Stimulated activated effector memory CD8-positive, alpha-beta T cell treated with anti-CD3 and anti-CD28 coated beads, Interleukin-12 subunit alpha, Interleukin-12 subunit beta, amount 100 ng/mL, for 72 hours (primary cell): ENCODE data around the gene POU4F2.

Experiments
- ATAC-seq: fragments of 150-1000 bp; cut with Tn5 transposase; 2 replicates; pipeline ENCODE4 v1.10.0; 2021
- DNase-seq, 2 donors: peaks; one replicate each; pipeline ENCODE4 v3.0.0; 2021 to 2022; ENCODE audit warnings: low spot score in 2 of 2
- H3K27ac Mint-ChIP-seq: one replicate; pipeline ENCODE4 v1.8.0; 2022; ENCODE audit warnings: mild to moderate bottlenecking, mixed read lengths
- H3K36me3 Mint-ChIP-seq: one replicate; pipeline ENCODE4 v1.8.0; 2022; ENCODE audit warnings: mild to moderate bottlenecking, mixed read lengths
- H3K4me1 Mint-ChIP-seq: one replicate; pipeline ENCODE4 v1.8.0; 2022; ENCODE audit warnings: mixed read lengths
- H3K4me3 Mint-ChIP-seq: one replicate; pipeline ENCODE4 v1.8.0; 2022; ENCODE audit warnings: mild to moderate bottlenecking, mixed read lengths
- H3K9me3 Mint-ChIP-seq: one replicate; pipeline ENCODE4 v1.8.0; 2022; ENCODE audit warnings: mixed read lengths

Gene POU4F2

GRCh38 chr4:146638786-146639505 is at the start of gene POU4F2:
TSS of gene POU4F2 (plus strand) at chr4:146638893. CDS start at chr4:146639141, 248 bp downstream.
- peaks cover 19% of the 10 kb centered on the region for H3K36me3 Mint-ChIP-seq
- H3K4me3 Mint-ChIP-seq, result peak within 1 kb of the TSS; percentile 58
- DNase-seq (no peak), ATAC-seq (peak; percentile 65)
- H3K9me3 Mint-ChIP-seq, result peaks cover 2% of the 10 kb centered on the region
- H3K4me1 Mint-ChIP-seq, result peaks cover 12% of the 10 kb centered on the region
- no peak within 1 kb of the TSS for H3K27ac Mint-ChIP-seq

- no peak overlapping the region for H3K4me3 Mint-ChIP-seq
- H3K4me1 Mint-ChIP-seq, result no peaks in the 10 kb centered on the region
- ATAC-seq (no peak), DNase-seq (no peak)
- H3K27ac Mint-ChIP-seq, result no peak overlapping the region
- no peaks in the 10 kb centered on the region for H3K36me3 Mint-ChIP-seq
- peaks cover 6% of the 10 kb centered on the region for H3K9me3 Mint-ChIP-seq
Observed at GRCh38 chr4:146590801-146591200, 47.9 kb upstream of the POU4F2 start.

- DNase-seq, result no peak
- no peak overlapping the region for H3K4me3 Mint-ChIP-seq
- H3K9me3 Mint-ChIP-seq, result peaks cover 6% of the 10 kb centered on the region
- ATAC-seq, result no peak
- no peaks in the 10 kb centered on the region for H3K4me1 Mint-ChIP-seq
- H3K36me3 Mint-ChIP-seq, result no peaks in the 10 kb centered on the region
- no peak overlapping the region for H3K27ac Mint-ChIP-seq
Observed at GRCh38 chr4:146592019-146592418, 46.7 kb upstream of the POU4F2 start.

- peaks cover 8% of the 10 kb centered on the region for H3K4me1 Mint-ChIP-seq
- H3K4me3 Mint-ChIP-seq, result no peak overlapping the region
- DNase-seq (no peak), ATAC-seq (peak; percentile 11)
- no peaks in the 10 kb centered on the region for H3K9me3 Mint-ChIP-seq
- H3K36me3 Mint-ChIP-seq, result peaks cover 2% of the 10 kb centered on the region
- H3K27ac Mint-ChIP-seq, result no peak overlapping the region
Observed at GRCh38 chr4:146632770-146633470, 5.8 kb upstream of the POU4F2 start.

- H3K36me3 Mint-ChIP-seq, result peaks cover 7% of the 10 kb centered on the region
- DNase-seq, result no peak
- no peak for ATAC-seq
- no peaks in the 10 kb centered on the region for H3K9me3 Mint-ChIP-seq
- H3K27ac Mint-ChIP-seq, result no peak overlapping the region
- H3K4me3 Mint-ChIP-seq, result no peak overlapping the region
- H3K4me1 Mint-ChIP-seq, result peaks cover 12% of the 10 kb centered on the region
Observed at GRCh38 chr4:146633471-146633800, 5.3 kb upstream of the POU4F2 start.

- DNase-seq, result no peak
Observed at GRCh38 chr4:146634825-146635224, 3.9 kb upstream of the POU4F2 start.

GRCh38 chr4:146637621-146638332 is 916 bp upstream of the POU4F2 start:
- Mint-ChIP-seq H3K27ac (no peak overlapping the region), H3K4me1 (peaks cover 12% of the 10 kb centered on the region), H3K4me3 (peak overlapping the region; percentile 58), H3K36me3 (peaks cover 19% of the 10 kb centered on the region), H3K9me3 (no peaks in the 10 kb centered on the region)
- no peak for ATAC-seq
- no peak for DNase-seq

More at GRCh38 chr4:146634825-146635224, 3.9 kb upstream of the POU4F2 start:
- peaks cover 12% of the 10 kb centered on the region for H3K4me1 Mint-ChIP-seq
- ATAC-seq, result no peak
- peaks cover 13% of the 10 kb centered on the region for H3K36me3 Mint-ChIP-seq
- H3K9me3 Mint-ChIP-seq, result no peaks in the 10 kb centered on the region
- no peak overlapping the region for H3K27ac Mint-ChIP-seq
- no peak overlapping the region for H3K4me3 Mint-ChIP-seq

GRCh38 chr4:146638333-146638785 is 334 bp upstream of the POU4F2 start:
- Mint-ChIP-seq H3K36me3 (peaks cover 19% of the 10 kb centered on the region), H3K4me1 (peaks cover 12% of the 10 kb centered on the region), H3K27ac (no peak overlapping the region), H3K9me3 (peaks cover 2% of the 10 kb centered on the region), H3K4me3 (peak overlapping the region; percentile 58)
- DNase-seq (no peak), ATAC-seq (peak; percentile 5)

GRCh38 chr4:146639506-146639932 is 826 bp downstream of the POU4F2 start:
- H3K4me3 Mint-ChIP-seq, result peak overlapping the region; percentile 53
- H3K36me3 Mint-ChIP-seq, result peaks cover 19% of the 10 kb centered on the region
- H3K27ac Mint-ChIP-seq, result no peak overlapping the region

GRCh38 chr4:146640021-146640464 is 1.4 kb downstream of the POU4F2 start:
- Mint-ChIP-seq H3K9me3 (peaks cover 2% of the 10 kb centered on the region), H3K36me3 (peaks cover 19% of the 10 kb centered on the region), H3K27ac (no peak overlapping the region), H3K4me1 (peaks cover 12% of the 10 kb centered on the region), H3K4me3 (peak overlapping the region; percentile 53)
- DNase-seq (no peak), ATAC-seq (no peak)

More at GRCh38 chr4:146639506-146639932, 826 bp downstream of the POU4F2 start:
- ATAC-seq (no peak), DNase-seq (no peak)
- Mint-ChIP-seq H3K4me1 (peaks cover 12% of the 10 kb centered on the region), H3K9me3 (peaks cover 2% of the 10 kb centered on the region)

GRCh38 chr4:146640465-146641061 is 1.9 kb downstream of the POU4F2 start:
- peaks cover 19% of the 10 kb centered on the region for H3K36me3 Mint-ChIP-seq
- H3K4me1 Mint-ChIP-seq, result peaks cover 12% of the 10 kb centered on the region
- no peak overlapping the region for H3K27ac Mint-ChIP-seq
- H3K4me3 Mint-ChIP-seq, result peak overlapping the region; percentile 53
- peaks cover 2% of the 10 kb centered on the region for H3K9me3 Mint-ChIP-seq
- no peak for ATAC-seq
- DNase-seq, result no peak

GRCh38 chr4:146641762-146642161 is 3.1 kb downstream of the POU4F2 start:
- ATAC-seq (no peak), DNase-seq (no peak)
- H3K4me3 Mint-ChIP-seq, result no peak overlapping the region
- H3K4me1 Mint-ChIP-seq, result peaks cover 12% of the 10 kb centered on the region
- H3K36me3 Mint-ChIP-seq, result peaks cover 19% of the 10 kb centered on the region
- H3K27ac Mint-ChIP-seq, result no peak overlapping the region
- peaks cover 2% of the 10 kb centered on the region for H3K9me3 Mint-ChIP-seq

GRCh38 chr4:146643812-146644401 is 5.2 kb downstream of the POU4F2 start:
- Mint-ChIP-seq H3K9me3 (peaks cover 2% of the 10 kb centered on the region), H3K27ac (no peak overlapping the region), H3K4me1 (no peaks in the 10 kb centered on the region), H3K4me3 (no peak overlapping the region), H3K36me3 (peaks cover 12% of the 10 kb centered on the region)
- DNase-seq (no peak), ATAC-seq (no peak)

GRCh38 chr4:146645921-146646320 is 7.2 kb downstream of the POU4F2 start:
- Mint-ChIP-seq H3K4me1 (no peaks in the 10 kb centered on the region), H3K9me3 (peaks cover 2% of the 10 kb centered on the region), H3K27ac (no peak overlapping the region), H3K36me3 (no peaks in the 10 kb centered on the region), H3K4me3 (no peak overlapping the region)
- no peak for DNase-seq
- ATAC-seq, result no peak
